Kidney capillary endothelial cell (primary cell): ENCODE results near the gene SCNN1A.

ENCODE experiments used
- DNase-seq: peaks from one replicate; pipeline ENCODE4 v3.0.0-alpha.2; 2018; ENCODE audit warnings: low spot score

Gene SCNN1A

DNA sequence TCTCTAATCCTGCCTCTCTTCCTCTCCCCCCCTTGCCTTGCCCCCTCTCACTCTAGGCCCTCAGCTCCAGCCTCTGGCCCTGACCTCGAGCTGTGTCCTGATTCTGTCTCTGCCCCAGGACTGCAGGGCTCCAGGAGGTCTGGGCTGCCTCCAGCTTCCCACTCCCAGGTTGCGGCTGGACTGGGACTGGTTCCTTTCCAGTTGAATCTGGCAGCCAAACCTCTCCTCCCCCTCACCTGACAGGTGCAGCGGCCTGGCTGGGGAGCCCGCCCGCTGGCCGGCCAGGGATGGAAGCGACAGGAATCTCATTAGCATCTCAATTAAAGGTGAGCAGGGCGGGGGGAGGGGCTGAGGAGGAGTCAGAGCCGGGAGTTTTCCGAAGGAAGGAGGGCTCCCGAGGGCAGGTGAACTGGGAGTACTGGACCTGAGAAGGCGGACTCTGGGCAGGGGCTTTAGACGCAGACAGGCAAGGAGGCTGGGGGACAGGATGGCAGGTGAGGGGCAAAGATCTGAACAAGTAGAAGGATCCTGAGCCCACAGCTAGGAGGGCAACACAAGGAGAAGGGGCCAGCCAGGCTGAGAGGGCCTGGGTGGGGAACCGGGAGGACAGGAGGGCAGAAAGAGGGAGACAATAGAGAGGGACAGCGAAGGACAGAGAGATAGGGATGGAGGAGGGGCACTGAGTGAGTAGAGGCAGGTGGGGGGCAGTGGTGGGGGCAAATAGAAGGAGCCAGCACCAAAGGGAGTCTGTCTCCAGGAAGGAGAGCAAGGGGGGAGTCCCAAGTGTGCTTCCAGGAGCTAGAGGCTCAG lies at the start of gene SCNN1A:
TSS of gene SCNN1A (minus strand) at position 295 of the 810 bp plus-strand sequence. CDS start 780 bp downstream, outside the sequence.
- DNase-seq, result no peak

DNA sequence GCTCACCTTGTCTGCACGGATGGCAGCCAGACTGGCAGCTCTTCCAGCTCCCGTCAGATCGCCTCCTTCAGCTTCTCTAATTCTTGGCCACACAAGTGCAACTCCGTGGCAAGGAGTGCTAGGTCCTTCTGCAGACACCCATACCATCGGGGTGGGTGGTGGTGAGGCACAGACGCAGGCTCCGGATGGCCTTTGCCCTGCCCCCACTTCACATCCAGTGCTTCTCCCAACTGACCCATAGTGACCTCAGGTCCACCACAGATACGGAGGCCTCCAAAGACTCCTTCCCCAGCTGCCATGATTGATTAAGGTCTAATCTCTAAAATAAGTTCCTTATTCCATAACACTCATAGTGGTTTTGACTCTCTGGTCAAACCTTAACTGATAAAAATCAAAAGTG lies 49.5 kb upstream of the SCNN1A start:
- DNase-seq, result no peak

- DNase-seq, result no peak
Observed at GRCh38 chr12:6424008-6424347, 48.6 kb upstream of the SCNN1A start.

GRCh38 chr12:6423267-6424007 lies 48.1 kb upstream of the SCNN1A start:
- DNase-seq, result peak; percentile 86

GRCh38 chr12:6420364-6420763 lies 45.0 kb upstream of the SCNN1A start:
- DNase-seq, result no peak

DNA sequence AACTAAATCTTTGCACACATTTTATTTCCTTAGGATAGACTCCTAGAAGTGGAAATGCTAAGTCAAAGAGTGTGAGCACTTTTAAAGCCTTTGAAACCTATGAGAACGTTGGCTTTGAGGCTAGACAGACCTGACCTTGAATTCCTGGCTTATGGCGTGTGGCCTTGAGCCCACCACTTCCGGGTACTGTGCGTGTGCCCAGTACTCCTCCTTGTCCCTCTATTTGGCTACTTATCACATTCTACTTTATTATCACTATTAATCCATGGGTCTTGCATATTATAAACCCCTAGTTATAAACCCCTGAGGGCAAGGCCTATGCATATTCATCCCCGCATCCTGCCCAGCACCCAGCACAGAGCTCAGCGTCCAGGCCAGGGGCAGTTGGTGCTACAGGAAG lies 43.4 kb upstream of the SCNN1A start:
- no peak for DNase-seq

- DNase-seq, result no peak
Observed at GRCh38 chr12:6416596-6416995, 41.2 kb upstream of the SCNN1A start.

DNA sequence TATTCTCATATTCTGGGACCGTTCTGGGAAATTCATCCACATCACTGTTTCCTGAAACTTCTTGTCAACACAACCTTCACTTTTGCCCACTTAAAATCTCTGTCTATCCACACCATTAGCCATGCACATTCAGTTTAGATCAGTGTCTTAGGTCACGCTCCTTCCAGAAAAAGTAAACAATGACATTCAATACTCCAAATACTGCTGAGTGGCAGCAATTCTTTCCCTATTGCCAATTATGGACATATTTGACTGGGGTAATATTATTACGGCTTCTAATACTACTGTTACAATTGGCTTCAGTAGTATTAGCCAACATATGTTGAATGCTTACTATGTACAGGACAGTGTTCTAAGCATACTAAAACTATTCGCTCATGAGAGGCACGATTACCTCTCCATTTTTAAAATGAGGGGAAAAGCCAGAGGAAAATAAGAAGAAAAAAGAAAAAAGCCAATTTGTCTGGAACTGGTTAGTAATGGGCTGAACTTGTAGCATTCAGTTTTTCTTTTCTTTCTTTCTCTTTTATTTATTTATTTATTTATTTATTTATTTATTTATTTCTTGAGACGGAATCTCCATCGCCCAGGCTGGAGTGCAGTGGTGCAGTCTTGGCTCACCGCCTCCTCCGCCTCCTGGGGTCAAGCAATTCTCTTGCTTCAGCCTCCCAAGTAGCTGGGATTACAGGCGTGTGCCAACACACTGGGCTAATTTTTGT lies 32.0 kb upstream of the SCNN1A start:
- DNase-seq, result no peak

GRCh38 chr12:6405963-6406362 lies 30.6 kb upstream of the SCNN1A start:
- DNase-seq, result no peak

DNA sequence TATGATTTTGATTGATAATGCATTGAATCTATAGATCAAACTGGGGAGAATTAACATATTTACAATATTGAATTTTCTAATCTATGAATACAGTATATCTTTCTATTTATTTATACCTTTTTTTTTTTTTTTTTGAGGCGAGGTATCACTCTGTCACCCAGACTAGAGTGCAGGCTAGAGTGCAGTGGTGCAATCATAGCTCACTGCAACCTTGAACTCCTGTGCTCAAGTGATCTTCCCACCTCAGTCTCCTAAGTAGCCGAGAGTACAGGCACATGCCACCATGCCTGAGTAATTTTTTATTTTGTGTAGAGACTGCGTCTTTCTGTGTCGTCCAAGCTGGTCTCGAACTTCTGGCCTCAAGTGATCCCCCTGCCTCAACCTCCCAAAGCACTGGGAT lies 29.0 kb upstream of the SCNN1A start:
- DNase-seq, result no peak

DNA sequence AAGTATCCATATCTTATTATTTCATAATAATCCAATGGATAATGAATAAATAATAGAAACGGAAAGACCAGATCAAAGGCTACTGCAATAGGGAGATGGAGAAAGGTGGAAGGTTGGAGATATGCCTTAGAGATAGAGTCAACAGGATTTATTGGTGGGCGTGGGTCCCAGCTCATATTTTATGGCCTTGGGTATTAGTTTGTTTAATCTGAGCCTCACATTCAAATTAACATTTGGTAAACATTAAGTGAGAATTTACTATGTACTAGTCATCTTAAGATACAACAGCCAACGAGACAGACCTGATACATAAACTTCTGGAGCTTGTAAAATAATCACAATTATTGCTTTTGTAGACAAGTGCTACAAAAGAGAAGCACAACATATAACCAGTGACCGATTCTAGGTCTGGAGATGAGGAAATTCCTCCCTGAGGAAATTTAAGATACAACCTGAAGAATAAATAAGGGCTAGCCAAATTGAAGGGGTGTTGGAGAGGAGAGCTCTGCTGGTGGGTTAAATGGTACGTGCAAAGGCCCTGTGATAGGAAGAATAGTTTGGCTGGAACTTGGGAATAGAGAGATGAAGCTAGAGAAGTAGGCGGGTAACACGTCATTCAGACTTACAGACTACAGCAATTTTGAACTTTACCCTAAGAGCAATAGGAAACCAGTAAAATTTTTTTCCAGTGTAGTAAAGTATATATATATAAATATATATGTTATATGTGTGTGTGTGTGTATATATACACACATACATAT lies 24.7 kb upstream of the SCNN1A start:
- DNase-seq, result no peak

DNA sequence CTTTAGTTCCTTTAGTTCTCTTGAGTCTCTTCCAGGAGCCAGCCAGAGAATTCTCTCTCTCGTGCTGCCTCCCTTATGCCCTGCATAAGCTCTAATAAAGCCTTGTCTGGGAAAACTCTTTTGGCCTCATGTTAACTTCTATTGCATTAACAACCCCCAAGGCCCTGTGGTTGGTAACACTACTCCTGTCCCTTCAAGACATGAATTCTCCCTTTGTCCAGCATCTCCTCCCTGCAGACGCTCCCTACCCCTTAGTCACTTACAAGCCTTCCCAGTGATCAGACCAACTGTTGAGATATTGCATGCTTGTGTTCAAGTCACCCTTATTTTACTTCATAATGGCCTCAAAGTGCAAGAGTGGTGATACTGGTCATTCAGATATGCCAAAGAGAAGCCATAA lies 20.7 kb upstream of the SCNN1A start:
- DNase-seq, result no peak

DNA sequence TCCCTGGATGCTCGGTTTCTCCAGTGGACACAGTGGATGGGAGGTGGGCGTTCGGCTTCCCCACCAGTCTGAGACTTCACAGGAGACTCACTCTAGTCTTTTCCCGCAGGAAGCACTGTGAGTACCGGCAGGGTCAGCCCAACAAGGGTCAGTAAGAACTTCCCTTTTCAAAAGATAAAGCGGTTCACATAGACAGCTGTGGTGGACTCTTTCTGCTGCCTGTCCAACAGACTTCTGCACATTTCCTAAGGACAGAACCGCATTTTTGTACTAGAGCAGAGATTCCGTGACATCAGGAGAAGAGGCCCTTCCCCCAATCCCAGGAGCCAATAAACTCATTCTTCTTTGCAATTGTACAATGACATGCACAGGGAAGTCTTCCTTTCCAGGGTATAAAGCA lies 19.0 kb upstream of the SCNN1A start:
- no peak for DNase-seq

GRCh38 chr12:6393109-6393508 lies 17.7 kb upstream of the SCNN1A start:
- no peak for DNase-seq

GRCh38 chr12:6392504-6392903 lies 17.1 kb upstream of the SCNN1A start:
- DNase-seq, result no peak

DNA sequence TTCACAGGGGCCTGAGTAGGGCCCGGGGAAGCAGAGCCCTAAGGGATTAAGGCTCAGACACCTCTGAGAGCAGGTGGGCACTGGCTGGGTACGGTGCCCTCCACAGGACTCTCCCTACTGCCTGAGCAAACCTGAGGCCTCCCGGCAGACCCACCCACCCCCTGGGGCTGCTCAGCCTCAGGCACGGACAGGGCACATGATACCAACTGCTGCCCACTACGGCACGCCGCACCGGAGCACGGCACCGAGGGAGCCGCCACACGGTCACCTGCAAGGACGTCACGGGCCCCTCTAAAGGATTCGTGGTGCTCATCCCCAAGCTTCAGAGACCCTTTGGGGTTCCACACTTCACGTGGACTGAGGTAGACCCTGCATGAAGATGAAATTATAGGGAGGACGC lies 15.7 kb upstream of the SCNN1A start:
- no peak for DNase-seq

GRCh38 chr12:6390084-6390799 lies 14.9 kb upstream of the SCNN1A start:
- DNase-seq, result no peak

DNA sequence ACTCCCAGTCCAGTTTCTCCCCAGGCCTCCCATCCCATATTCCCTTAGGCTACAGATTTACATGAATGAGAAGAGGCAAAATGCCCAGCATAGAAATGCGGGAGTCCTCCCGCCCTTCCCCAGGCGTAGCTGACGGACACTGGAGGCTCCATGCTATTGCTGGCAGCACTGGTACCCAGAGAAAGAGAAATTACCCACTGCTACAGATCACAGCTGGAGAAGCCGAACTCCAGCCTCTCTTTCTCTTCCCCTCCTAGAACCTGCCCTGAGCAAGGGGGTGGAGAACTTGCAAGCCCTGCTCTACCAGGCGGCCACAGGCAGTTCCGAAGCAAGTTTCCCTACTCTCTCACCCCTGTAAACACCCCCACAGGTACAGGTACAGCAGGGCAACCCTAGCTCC lies 12.2 kb upstream of the SCNN1A start:
- no peak for DNase-seq

DNA sequence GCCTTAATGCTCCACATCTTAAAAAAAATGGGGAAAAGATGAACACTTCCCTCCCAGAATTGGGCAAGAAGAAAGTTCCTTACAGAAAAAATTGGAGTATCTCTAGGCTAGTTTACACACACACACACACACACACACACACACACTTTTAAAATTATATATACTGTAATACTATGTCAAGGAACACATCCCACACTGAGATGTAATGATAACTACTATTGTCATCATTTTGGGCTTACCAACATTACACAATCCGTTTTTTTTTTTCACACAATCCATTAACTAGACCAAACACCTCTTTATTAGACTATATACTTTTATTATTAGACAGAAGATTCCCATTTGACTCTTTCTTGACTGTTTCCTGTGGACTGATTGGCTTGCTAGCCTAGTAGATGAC lies 11.1 kb upstream of the SCNN1A start:
- DNase-seq, result no peak

GRCh38 chr12:6386038-6386437 lies 10.7 kb upstream of the SCNN1A start:
- DNase-seq, result no peak
